B cell (primary cell): ENCODE data around the gene KRT72. TPM values are rescaled to one million over a fixed set of nuclear protein-coding genes. Genes with fewer than 3 reads are reported as not detected.

Experiments
- ATAC-seq: fragments of 200-7000 bp; cut with Tn5 transposase; one replicate; pipeline ENCODE4 v1.10.0; 2021; ENCODE audit warnings: low read depth, mild to moderate bottlenecking, moderate number of reproducible peaks, moderate library complexity
- CTCF ChIA-PET: fragments of 350-600 bp; sonication (Branson Sonifier 250); formaldehyde crosslinking; loops from one replicate; lab custom pipeline; 2021; ENCODE audit warnings: antibody characterized with exemption, inconsistent platforms; lab: Charles Lee
- POLR2A ChIA-PET: fragments of 350-600 bp; sonication (Branson Sonifier 250); formaldehyde crosslinking; loops from one replicate; lab custom pipeline; 2021; ENCODE audit warnings: antibody characterized with exemption; lab: Charles Lee
- DNase-seq: peaks from one replicate; pipeline ENCODE4 v3.0.0; 2013
- H2AFZ ChIP-seq: 2 replicates; pipeline ENCODE4 v1.6.1; 2012; ENCODE audit warnings: mild to moderate bottlenecking, low read depth, low read length; ENCODE audit not compliant: insufficient read depth, poor library complexity, severe bottlenecking
- H3K27ac ChIP-seq, 2 donors: 1 replicate in 1 of 2; 2 replicates in 1 of 2; pipeline ENCODE4 v1.5.1; 2012 to 2013; ENCODE audit warnings: low read length in 2 of 2, mild to moderate bottlenecking in 2 of 2, moderate library complexity in 1 of 2
- H3K27me3 ChIP-seq, 4 experiments: fragments of 200-600 bp in 1 of 4; sonication (generic) in 1 of 4; replicated peaks in 1 of 4; 1 replicate in 2 of 4; 2 replicates in 2 of 4; pipeline versions ENCODE4 v1.6.1 to v1.7.0; 2013 to 2016; ENCODE audit warnings: low read length in 3 of 4, mild to moderate bottlenecking in 2 of 4, mixed read lengths in 1 of 4, moderate library complexity in 1 of 4; ENCODE audit not compliant: insufficient read depth in 4 of 4, control insufficient read depth in 3 of 4; ENCODE audit errors: control extremely low read depth in 1 of 4
- H3K36me3 ChIP-seq, 2 experiments: replicated peaks in 1 of 2; 1 replicate in 1 of 2; 2 replicates in 1 of 2; pipeline versions ENCODE4 v1.6.1 to v1.7.1; 2013; ENCODE audit warnings: low read length in 1 of 2; ENCODE audit not compliant: insufficient read depth in 2 of 2, control insufficient read depth in 1 of 2; ENCODE audit errors: control extremely low read depth in 1 of 2, extremely low read depth in 1 of 2
- H3K4me1 ChIP-seq, 2 donors: fragments of 200-600 bp in 1 of 2; sonication (generic) in 1 of 2; 1 replicate in 1 of 2; 2 replicates in 1 of 2; pipeline versions ENCODE4 v1.5.1 to v1.6.1; 2013 to 2017; ENCODE audit warnings: low read length in 2 of 2; ENCODE audit not compliant: control insufficient read depth in 2 of 2, insufficient read depth in 2 of 2
- H3K4me2 ChIP-seq: replicated peaks from 2 replicates; pipeline ENCODE3; 2012; ENCODE audit warnings: mild to moderate bottlenecking, low read depth, low read length; ENCODE audit not compliant: poor library complexity, severe bottlenecking
- H3K4me3 ChIP-seq, 5 experiments: fragments of 200-600 bp in 1 of 5; sonication (generic) in 1 of 5; 1 replicate in 3 of 5; 2 replicates in 2 of 5; pipeline versions ENCODE4 v1.5.1 to v1.7.0; 2011 to 2016; ENCODE audit warnings: low read length in 4 of 5, mild to moderate bottlenecking in 4 of 5, low read depth in 2 of 5, control low read depth in 1 of 5, moderate library complexity in 1 of 5; ENCODE audit not compliant: insufficient read depth in 1 of 5; ENCODE audit errors: control extremely low read depth in 1 of 5, extremely low read depth in 1 of 5
- H3K79me2 ChIP-seq: fragments of 200-600 bp; sonication (generic); one replicate; pipeline ENCODE4 v1.6.0; 2016; ENCODE audit warnings: low read length; ENCODE audit not compliant: control insufficient read depth, insufficient read depth
- H3K9ac ChIP-seq: fragments of 200-600 bp; sonication (generic); 2 replicates; pipeline ENCODE4 v1.6.1; 2017; ENCODE audit warnings: mild to moderate bottlenecking, low read length, moderate library complexity
- H3K9me3 ChIP-seq, 3 donors: one replicate each; pipeline versions ENCODE4 v1.6.1 to v1.7.1; 2013; ENCODE audit warnings: low read length in 2 of 3; ENCODE audit not compliant: control insufficient read depth in 2 of 3, insufficient read depth in 1 of 3; ENCODE audit errors: control extremely low read depth in 1 of 3
- H4K20me1 ChIP-seq: 2 replicates; pipeline ENCODE4 v1.6.0; 2012; ENCODE audit warnings: mild to moderate bottlenecking, low read length; ENCODE audit not compliant: insufficient read depth, control insufficient read depth, poor library complexity, severe bottlenecking
- H3K27ac Mint-ChIP-seq: one replicate; pipeline ENCODE4 v1.8.0; 2021; ENCODE audit warnings: mixed read lengths
- H3K27me3 Mint-ChIP-seq: one replicate; pipeline ENCODE4 v1.8.0; 2021; ENCODE audit warnings: mixed read lengths
- H3K4me1 Mint-ChIP-seq: one replicate; pipeline ENCODE4 v1.8.0; 2021; ENCODE audit warnings: mixed read lengths
- H3K4me3 Mint-ChIP-seq: one replicate; pipeline ENCODE4 v1.8.0; 2021; ENCODE audit warnings: mixed read lengths
- H3K9me3 Mint-ChIP-seq: one replicate; pipeline ENCODE4 v1.8.0; 2022; ENCODE audit warnings: mixed read lengths; ENCODE audit not compliant: insufficient read depth
- CTCF ChIP-seq: fragments of 200-600 bp; IDR thresholded peaks from one replicate; pipeline ENCODE4 v1.8.0; 2022; ENCODE audit warnings: antibody characterized with exemption, mild to moderate bottlenecking
- EZH2 ChIP-seq: IDR thresholded peaks from 2 replicates; pipeline ENCODE4 v1.6.1; 2012; ENCODE audit warnings: borderline replicate concordance, low read depth, mild to moderate bottlenecking, moderate library complexity, low read length; ENCODE audit not compliant: insufficient read depth, poor library complexity, severe bottlenecking
- WGBS: methylation state at CpG from one replicate; pipeline ENCODE4 v1.1.5; 2013; ENCODE audit warnings: missing lambda C conversion rate; ENCODE audit not compliant: insufficient coverage; 5-methylcytosine and 5-hydroxymethylcytosine counted together
- intact Hi-C: fragments of 100-400 bp; cut with micrococcal nuclease; formaldehyde crosslinking; loops from one replicate; pipeline ENCODE4 v1.10.0; 2022
- polyA plus RNA-seq: library from polyadenylated mRNA; depleted of rRNA; stranded (reverse); fragments of >200 nt; gene quantifications from 2 replicates; pipeline ENCODE4 v1.2.3, GENCODE V29; 2012
- total RNA-seq, 2 donors: library from RNA; stranded (reverse); fragments of 120-200 nt in 1 of 2; gene quantifications; 1 replicate in 1 of 2; 2 replicates in 1 of 2; pipeline versions ENCODE4 v1.2.3 to v1.2.4, GENCODE V29; 2013 to 2022

The KRT72 gene
- total and polyA plus RNA-seq, 2 donors (not counting 1 experiment from before 2014, with no cell fraction given) = 0.04 TPM; not detected in 1

GRCh38 chr12:52636592-52637258, 35.5 kb upstream of the KRT72 start:
- intact Hi-C loops = no loop called here
- H3K4me1 Mint-ChIP-seq = no peaks in the 10 kb centered on the region
- Histone ChIP-seq H3K27ac (no peak overlapping the region), H2AFZ (no peak overlapping the region), H3K9me3 (no peaks in the 10 kb centered on the region), H3K4me1 (no peaks in the 10 kb centered on the region), H3K9ac (no peak overlapping the region), H3K4me2 (no peak overlapping the region), H4K20me1 (no peaks in the 10 kb centered on the region), H3K79me2 (no peaks in the 10 kb centered on the region), H3K4me3 (no peak overlapping the region), H3K27me3 (peaks cover 0 to 7% (median 1%) of the 10 kb centered on the region in 4 experiments), H3K36me3 (no peaks in the 10 kb centered on the region)
- CTCF ChIA-PET = no interaction called here
- TF ChIP-seq CTCF (no peak), EZH2 (no peak)
- peaks cover 14% of the 10 kb centered on the region for H3K27me3 Mint-ChIP-seq
- WGBS = no CpG with 5 or more reads among the region's 5 CpGs
- no peak overlapping the region for H3K4me3 Mint-ChIP-seq
- ATAC-seq (no peak), DNase-seq (no peak)
- no peak overlapping the region for H3K27ac Mint-ChIP-seq
- peaks cover 2% of the 10 kb centered on the region for H3K9me3 Mint-ChIP-seq
- POLR2A ChIA-PET = no interaction called here

- Histone ChIP-seq H3K4me2 (no peak overlapping the region), H3K4me3 (no peak overlapping the region), H3K36me3 (no peaks in the 10 kb centered on the region), H3K4me1 (no peaks in the 10 kb centered on the region), H2AFZ (no peak overlapping the region), H3K79me2 (no peaks in the 10 kb centered on the region), H3K9ac (no peak overlapping the region), H3K27ac (no peak overlapping the region), H3K27me3 (peaks cover 0 to 5% (median 1%) of the 10 kb centered on the region in 4 experiments), H3K9me3 (no peaks in the 10 kb centered on the region), H4K20me1 (no peaks in the 10 kb centered on the region)
- no peak for ATAC-seq
- intact Hi-C loops = no loop called here
- no peak for TF ChIP-seq CTCF
- no peak for TF ChIP-seq EZH2
- no CpG with 5 or more reads among the region's 6 CpGs for WGBS
- Mint-ChIP-seq H3K4me1 (no peaks in the 10 kb centered on the region), H3K4me3 (no peak overlapping the region), H3K27ac (no peak overlapping the region), H3K9me3 (peaks cover 2% of the 10 kb centered on the region), H3K27me3 (peaks cover 13% of the 10 kb centered on the region)
- ChIA-PET POLR2A (no interaction called here), CTCF (no interaction called here)
- DNase-seq = no peak
Measured at GRCh38 chr12:52636189-52636588, 34.9 kb upstream of the KRT72 start.
